CD4-positive, alpha-beta T cell treated with Interleukin-15 for 4 hours (primary cell): ENCODE results near the gene MMRN1.

Experiments used
- DNase-seq: peaks from one replicate; pipeline ENCODE4 v3.0.0-alpha.2; 2020; ENCODE audit warnings: low spot score

Gene MMRN1

DNA sequence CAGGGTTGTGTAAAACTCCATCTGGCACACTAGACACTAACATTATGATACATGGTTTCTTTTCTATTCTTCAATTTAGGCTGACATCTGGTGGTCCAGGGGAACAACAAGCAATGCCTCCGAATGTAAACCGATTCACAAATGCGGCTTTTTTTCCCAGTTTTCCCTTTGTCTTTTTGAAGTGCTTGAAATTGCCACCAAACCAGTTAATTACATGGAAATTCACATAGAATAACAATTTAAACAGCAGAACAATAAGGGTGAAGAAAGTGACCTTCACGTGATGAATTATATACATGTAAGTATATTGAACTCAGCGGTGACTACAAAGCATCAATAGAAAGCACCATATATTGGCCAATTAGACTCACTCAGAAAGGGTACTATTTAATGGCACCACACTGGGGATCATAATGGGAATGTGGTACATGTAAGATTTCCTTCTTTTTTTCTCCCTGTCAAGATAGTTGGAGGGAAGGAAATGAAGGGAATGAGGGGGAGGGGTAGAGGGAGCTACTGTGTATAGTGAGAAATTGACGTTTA lies 103.9 kb downstream of the MMRN1 start:
- no peak for DNase-seq

DNA sequence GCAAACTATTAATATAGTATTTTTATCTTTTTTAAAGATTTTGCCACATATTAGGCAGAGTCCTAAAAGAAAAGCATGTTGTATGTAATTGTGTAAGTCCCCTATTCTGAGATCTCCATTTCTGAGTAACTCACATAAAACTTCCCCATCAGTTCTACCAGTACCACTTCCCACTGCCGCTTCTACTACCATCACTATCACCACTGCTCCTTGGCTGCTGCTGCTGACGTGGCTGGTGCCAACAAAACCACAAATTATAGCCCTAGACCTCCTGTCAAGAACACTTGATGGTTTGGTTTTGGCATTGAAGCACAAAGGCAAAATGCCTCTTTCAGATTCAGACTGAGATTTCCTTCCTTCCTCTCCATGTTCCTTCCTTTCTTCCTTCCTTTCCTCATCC lies 106.4 kb downstream of the MMRN1 start:
- DNase-seq: no peak

DNA sequence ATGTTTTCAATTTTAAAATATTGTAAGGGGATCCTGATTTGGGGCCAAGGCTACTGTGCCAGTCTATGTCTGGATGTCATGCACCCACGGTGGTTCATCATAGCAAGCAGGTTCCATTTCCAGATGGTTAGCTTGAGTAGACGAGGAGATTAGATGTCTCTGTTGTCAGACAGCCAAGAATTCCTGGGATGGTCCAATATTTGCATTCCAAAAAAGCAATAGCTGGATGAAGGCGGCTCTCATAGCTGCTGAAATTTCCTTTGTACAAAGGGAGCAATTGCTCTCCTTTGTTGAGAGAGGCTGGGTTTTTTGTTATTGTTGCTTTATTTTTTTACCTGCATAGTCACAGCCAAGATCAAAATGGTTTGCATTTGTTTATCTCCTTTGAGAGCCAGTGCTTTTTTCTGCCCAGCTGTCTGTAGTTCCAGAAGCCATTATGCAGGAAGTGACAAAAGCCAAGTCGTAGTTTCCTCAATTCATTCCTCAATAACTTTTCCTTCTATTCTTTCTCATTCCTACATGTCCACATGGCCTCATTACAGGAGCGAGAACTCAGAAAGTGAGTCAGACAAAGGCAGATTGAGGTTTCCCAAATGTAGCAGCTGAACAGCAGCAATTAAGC lies 107.9 kb downstream of the MMRN1 start:
- DNase-seq: no peak
